Activated T-cell treated with anti-CD3 and anti-CD28 coated beads, Interleukin-2, amount 50 U/mL, for 72 hours (primary cell): Measurements from ENCODE around the gene DYRK1A. TPM values are rescaled to one million over a fixed set of nuclear protein-coding genes. Genes with fewer than 3 reads are reported as not detected.
"Not testable (repeated sequence)": the region's sequence is repeated elsewhere in the genome, so short reads cannot be mapped to it uniquely, and the experiment has no call there.

Experiments
- ATAC-seq, 2 donors: fragments of 150-1000 bp; cut with Tn5 transposase; replicated peaks in 1 of 2; 2 replicates each; pipeline ENCODE4 v1.10.0; 2021; ENCODE audit warnings: moderate library complexity in 2 of 2, mild to moderate bottlenecking in 1 of 2
- DNase-seq, 2 donors: peaks; one replicate each; pipeline ENCODE4 v3.0.0; 2021 to 2022; ENCODE audit warnings: mixed read lengths in 1 of 2
- H3K27ac Mint-ChIP-seq: one replicate; pipeline ENCODE4 v1.8.0; 2022; ENCODE audit warnings: mild to moderate bottlenecking, moderate library complexity, mixed read lengths
- H3K27me3 Mint-ChIP-seq: one replicate; pipeline ENCODE4 v1.8.0; 2022; ENCODE audit warnings: low read depth, mixed read lengths
- H3K36me3 Mint-ChIP-seq, 2 donors: one replicate each; pipeline ENCODE4 v1.8.0; 2022; ENCODE audit warnings: mixed read lengths in 2 of 2, mild to moderate bottlenecking in 1 of 2; ENCODE audit not compliant: insufficient read depth in 2 of 2
- H3K4me1 Mint-ChIP-seq: one replicate; pipeline ENCODE4 v1.8.0; 2022; ENCODE audit warnings: low read depth, mixed read lengths
- H3K4me3 Mint-ChIP-seq, 2 donors: one replicate each; pipeline ENCODE4 v1.8.0; 2022; ENCODE audit warnings: mild to moderate bottlenecking in 2 of 2, mixed read lengths in 2 of 2, moderate library complexity in 2 of 2
- H3K9me3 Mint-ChIP-seq, 2 donors: one replicate each; pipeline ENCODE4 v1.8.0; 2022; ENCODE audit warnings: mixed read lengths in 2 of 2
- total RNA-seq, 2 donors: library from RNA; stranded (reverse); gene quantifications; one replicate each; pipeline ENCODE4 v1.2.3, GENCODE V29; 2022

Gene DYRK1A
- total RNA-seq, 2 donors from 2014 or later = 82.9 to 85.0 TPM

- no peaks in the 10 kb centered on the region for H3K27me3 Mint-ChIP-seq
- ATAC-seq = no peak
- DNase-seq = no peak
- no peak overlapping the region for H3K27ac Mint-ChIP-seq
- peaks cover 23% of the 10 kb centered on the region for H3K4me1 Mint-ChIP-seq
- peaks cover 21 to 46% of the 10 kb centered on the region in 2 donors for H3K36me3 Mint-ChIP-seq
- no peak overlapping the region for H3K4me3 Mint-ChIP-seq
- H3K9me3 Mint-ChIP-seq = no peaks in the 10 kb centered on the region
Observed at GRCh38 chr21:37507716-37508115, 141.1 kb downstream of the DYRK1A start.

DNA sequence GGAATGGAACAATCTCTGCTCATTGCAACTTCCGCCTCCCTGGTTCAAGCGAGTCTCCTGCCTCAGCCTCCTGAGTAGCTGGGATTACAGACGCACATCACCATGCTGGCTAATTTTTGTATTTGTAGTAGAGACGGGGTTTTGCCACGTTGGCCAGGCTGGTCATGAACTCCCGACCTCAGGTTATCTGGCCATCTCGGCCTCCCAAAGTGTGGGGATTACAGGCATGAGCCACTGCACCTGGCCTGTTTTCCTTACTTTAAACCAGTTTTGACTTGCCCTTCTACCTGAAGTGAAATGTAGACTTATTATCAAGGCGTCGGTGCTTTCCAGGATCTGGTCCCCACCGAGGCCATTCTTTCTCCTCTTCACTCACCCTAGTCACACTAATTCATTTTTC lies 141.8 kb downstream of the DYRK1A start:
- ATAC-seq (no peak), DNase-seq (no peak)
- Mint-ChIP-seq H3K4me3 (no peak overlapping the region), H3K36me3 (peaks cover 16 to 43% of the 10 kb centered on the region in 2 donors), H3K4me1 (peaks cover 17% of the 10 kb centered on the region), H3K27me3 (no peaks in the 10 kb centered on the region), H3K9me3 (no peaks in the 10 kb centered on the region), H3K27ac (no peak overlapping the region)

- ATAC-seq = peak in 1 of 2 donors; percentile 48
- Mint-ChIP-seq H3K4me3 (no peak overlapping the region), H3K4me1 (peaks cover 5% of the 10 kb centered on the region), H3K27me3 (no peaks in the 10 kb centered on the region), H3K9me3 (no peaks in the 10 kb centered on the region), H3K27ac (peak overlapping the region; percentile 63), H3K36me3 (peaks cover 16 to 41% of the 10 kb centered on the region in 2 donors)
- DNase-seq = no peak
Observed at GRCh38 chr21:37509802-37510393, 143.3 kb downstream of the DYRK1A start.

- H3K9me3 Mint-ChIP-seq = no peaks in the 10 kb centered on the region
- no peaks in the 10 kb centered on the region for H3K27me3 Mint-ChIP-seq
- H3K4me3 Mint-ChIP-seq = no peak overlapping the region
- peaks cover 14 to 30% of the 10 kb centered on the region in 2 donors for H3K36me3 Mint-ChIP-seq
- no peak for DNase-seq
- H3K4me1 Mint-ChIP-seq = peaks cover 5% of the 10 kb centered on the region
- no peak for ATAC-seq
- peak overlapping the region; percentile 6 for H3K27ac Mint-ChIP-seq
Observed at GRCh38 chr21:37511848-37512247, 145.3 kb downstream of the DYRK1A start.

- DNase-seq = no peak
- no peak for ATAC-seq
- H3K27ac Mint-ChIP-seq = no peak overlapping the region
- peaks cover 14 to 30% of the 10 kb centered on the region in 2 donors for H3K36me3 Mint-ChIP-seq
- H3K4me3 Mint-ChIP-seq = no peak overlapping the region
- H3K4me1 Mint-ChIP-seq = peaks cover 5% of the 10 kb centered on the region
- no peaks in the 10 kb centered on the region for H3K27me3 Mint-ChIP-seq
- H3K9me3 Mint-ChIP-seq = no peaks in the 10 kb centered on the region
Observed at GRCh38 chr21:37513383-37513782, 146.8 kb downstream of the DYRK1A start.

DNA sequence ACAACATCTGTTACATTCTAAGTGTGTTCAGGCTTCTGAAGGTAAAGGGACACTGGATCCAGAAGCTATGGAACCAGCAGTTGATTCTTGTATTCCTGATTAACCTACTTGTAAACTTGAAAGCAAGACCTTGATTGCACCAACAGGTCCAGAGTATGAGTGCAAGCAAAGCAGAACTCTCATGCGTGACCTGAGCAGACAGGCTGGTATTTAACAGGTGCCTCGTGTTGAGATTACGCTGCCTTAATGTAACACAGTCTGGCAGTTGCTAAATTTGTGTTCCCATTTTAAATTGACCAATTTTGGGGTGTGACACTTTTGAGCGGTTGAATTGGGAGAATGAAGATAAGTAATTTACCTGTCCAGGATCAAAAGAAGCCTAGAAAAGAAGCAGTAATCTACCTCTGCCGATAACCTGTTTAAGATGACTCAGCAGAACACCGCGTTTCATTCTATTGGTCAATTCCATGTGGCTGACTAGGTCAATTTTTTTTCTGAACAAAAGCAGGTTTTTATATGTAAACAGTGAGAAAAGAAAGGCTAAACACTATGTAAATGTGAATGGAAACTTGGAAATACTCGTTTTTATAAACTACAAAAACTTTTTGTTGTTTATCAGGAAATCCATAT lies 147.6 kb downstream of the DYRK1A start:
- peaks cover 5% of the 10 kb centered on the region for H3K4me1 Mint-ChIP-seq
- ATAC-seq = no peak
- no peak for DNase-seq
- no peaks in the 10 kb centered on the region for H3K9me3 Mint-ChIP-seq
- peaks cover 14 to 28% of the 10 kb centered on the region in 2 donors for H3K36me3 Mint-ChIP-seq
- H3K27ac Mint-ChIP-seq = peak overlapping the region; percentile 70
- no peak overlapping the region for H3K4me3 Mint-ChIP-seq
- H3K27me3 Mint-ChIP-seq = no peaks in the 10 kb centered on the region

DNA sequence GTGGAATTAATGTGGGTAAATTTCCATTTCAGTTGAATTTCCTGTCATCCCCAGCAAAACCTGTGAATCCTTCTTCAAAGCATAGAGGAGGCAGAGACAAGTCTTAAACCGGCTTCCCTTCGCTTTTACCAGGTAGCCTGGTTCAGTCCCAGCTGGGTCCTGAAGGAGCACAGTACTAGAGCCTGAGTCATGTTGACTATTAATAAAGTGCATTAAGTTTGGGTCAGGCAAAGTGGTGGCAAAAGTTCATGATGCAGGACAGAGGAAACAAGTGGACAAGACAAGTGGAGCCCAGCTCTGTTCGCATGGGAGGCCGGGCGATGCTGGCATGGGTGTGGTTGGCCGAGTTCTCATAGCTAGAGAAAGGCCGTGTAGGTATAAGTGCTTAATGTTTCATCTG lies 150.4 kb downstream of the DYRK1A start:
- no peak for DNase-seq
- no peaks in the 10 kb centered on the region for H3K4me1 Mint-ChIP-seq
- peaks cover 5 to 10% of the 10 kb centered on the region in 2 donors for H3K36me3 Mint-ChIP-seq
- peak overlapping the region; percentile 44 for H3K27ac Mint-ChIP-seq
- H3K4me3 Mint-ChIP-seq = no peak overlapping the region
- ATAC-seq = no peak
- no peaks in the 10 kb centered on the region for H3K9me3 Mint-ChIP-seq
- no peaks in the 10 kb centered on the region for H3K27me3 Mint-ChIP-seq

DNA sequence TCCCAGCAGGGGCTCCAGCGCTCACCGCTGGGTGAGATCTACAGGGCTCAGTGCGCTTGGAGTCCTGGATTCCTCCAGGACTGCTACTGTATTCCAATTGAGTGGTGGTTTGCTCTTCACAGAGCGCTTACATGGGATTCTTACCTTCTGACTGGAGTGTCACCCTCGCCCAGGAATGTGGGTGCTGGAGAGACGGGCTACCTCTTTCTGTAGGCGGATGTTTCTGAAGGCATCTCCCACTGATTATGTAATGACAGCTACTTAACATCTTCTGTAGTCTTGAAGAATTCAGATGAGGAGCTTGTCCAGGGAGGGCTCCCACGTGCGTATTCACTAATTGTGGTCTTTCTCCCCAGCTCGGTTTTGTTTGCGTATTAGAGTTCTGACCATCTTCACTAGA lies 154.2 kb downstream of the DYRK1A start:
- Mint-ChIP-seq H3K27ac (no peak overlapping the region), H3K36me3 (no peaks in the 10 kb centered on the region), H3K27me3 (no peaks in the 10 kb centered on the region), H3K4me3 (no peak overlapping the region), H3K9me3 (no peaks in the 10 kb centered on the region), H3K4me1 (no peaks in the 10 kb centered on the region)
- ATAC-seq = no peak
- DNase-seq = no peak

- ATAC-seq (no peak), DNase-seq (no peak)
- no peaks in the 10 kb centered on the region for H3K36me3 Mint-ChIP-seq
- no peaks in the 10 kb centered on the region for H3K27me3 Mint-ChIP-seq
- no peaks in the 10 kb centered on the region for H3K9me3 Mint-ChIP-seq
- no peak overlapping the region for H3K4me3 Mint-ChIP-seq
- H3K4me1 Mint-ChIP-seq = no peaks in the 10 kb centered on the region
- no peak overlapping the region for H3K27ac Mint-ChIP-seq
Observed at GRCh38 chr21:37521658-37522057, 155.1 kb downstream of the DYRK1A start.

DNA sequence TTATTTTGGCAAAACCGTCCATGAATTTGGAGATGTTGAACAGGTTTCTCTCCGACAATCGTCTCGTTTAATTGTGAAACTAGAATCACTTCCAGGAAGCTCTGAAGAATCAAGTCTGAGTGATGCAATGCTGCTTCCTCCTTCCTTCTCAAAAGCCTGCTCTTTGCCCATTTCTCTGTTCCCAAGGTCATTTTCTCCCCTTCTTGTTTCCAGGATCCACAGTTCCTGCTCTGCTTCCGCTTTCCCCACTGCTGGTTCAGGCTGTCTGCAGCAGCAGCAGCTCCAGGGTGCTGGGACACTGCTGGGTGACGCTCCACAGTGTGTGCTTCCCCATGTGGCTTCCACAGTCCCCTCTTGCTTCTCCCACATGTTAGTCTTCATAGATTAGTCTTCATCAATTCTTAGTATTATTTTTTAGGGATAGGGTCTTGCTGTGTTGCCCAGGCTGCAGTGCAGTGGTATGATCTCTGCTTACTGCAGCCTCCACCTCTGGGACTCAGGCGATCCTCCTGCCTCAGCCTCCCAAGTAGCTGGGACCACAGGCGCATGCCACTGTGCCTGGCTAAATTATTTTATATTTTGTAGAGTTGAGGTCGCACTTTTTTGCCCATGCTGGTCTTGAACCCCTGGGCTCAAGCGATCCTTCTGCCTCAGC lies 156.2 kb downstream of the DYRK1A start:
- no peak for ATAC-seq
- no peaks in the 10 kb centered on the region for H3K27me3 Mint-ChIP-seq
- H3K4me3 Mint-ChIP-seq = no peak overlapping the region
- no peaks in the 10 kb centered on the region for H3K9me3 Mint-ChIP-seq
- H3K36me3 Mint-ChIP-seq = no peaks in the 10 kb centered on the region
- no peak for DNase-seq
- H3K4me1 Mint-ChIP-seq = no peaks in the 10 kb centered on the region
- H3K27ac Mint-ChIP-seq = peak overlapping the region; percentile 3

GRCh38 chr21:37524944-37525343 lies 158.4 kb downstream of the DYRK1A start:
- not testable (repeated sequence) for H3K4me1 Mint-ChIP-seq, ATAC-seq, H3K4me3 Mint-ChIP-seq, H3K36me3 Mint-ChIP-seq, H3K9me3 Mint-ChIP-seq, DNase-seq, H3K27me3 Mint-ChIP-seq
- H3K27ac Mint-ChIP-seq = peak overlapping the region; percentile 78

DNA sequence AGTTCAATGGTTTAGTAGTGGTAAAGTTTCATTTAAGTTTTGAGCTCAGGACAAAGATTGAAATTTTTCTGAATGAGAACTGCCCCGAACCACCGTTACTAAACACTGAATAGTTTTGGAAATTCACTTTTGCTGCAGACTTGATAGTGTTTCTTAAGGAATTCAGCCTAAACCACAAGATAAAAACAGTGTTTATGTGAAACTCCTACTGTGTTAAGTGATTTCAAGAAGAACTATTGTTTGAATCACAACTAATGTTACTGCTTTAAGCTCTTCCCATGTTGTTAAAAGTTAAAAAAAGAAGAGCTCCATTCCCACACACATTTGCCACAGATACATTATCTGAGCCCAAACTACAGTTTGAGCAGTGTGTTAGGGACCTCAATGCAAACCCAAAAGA lies 159.2 kb downstream of the DYRK1A start:
- no peaks in the 10 kb centered on the region for H3K4me1 Mint-ChIP-seq
- peaks cover 16% of the 10 kb centered on the region for H3K27me3 Mint-ChIP-seq
- no peaks in the 10 kb centered on the region for H3K36me3 Mint-ChIP-seq
- H3K27ac Mint-ChIP-seq = no peak overlapping the region
- no peaks in the 10 kb centered on the region for H3K9me3 Mint-ChIP-seq
- no peak overlapping the region for H3K4me3 Mint-ChIP-seq
- no peak for ATAC-seq
- no peak for DNase-seq

DNA sequence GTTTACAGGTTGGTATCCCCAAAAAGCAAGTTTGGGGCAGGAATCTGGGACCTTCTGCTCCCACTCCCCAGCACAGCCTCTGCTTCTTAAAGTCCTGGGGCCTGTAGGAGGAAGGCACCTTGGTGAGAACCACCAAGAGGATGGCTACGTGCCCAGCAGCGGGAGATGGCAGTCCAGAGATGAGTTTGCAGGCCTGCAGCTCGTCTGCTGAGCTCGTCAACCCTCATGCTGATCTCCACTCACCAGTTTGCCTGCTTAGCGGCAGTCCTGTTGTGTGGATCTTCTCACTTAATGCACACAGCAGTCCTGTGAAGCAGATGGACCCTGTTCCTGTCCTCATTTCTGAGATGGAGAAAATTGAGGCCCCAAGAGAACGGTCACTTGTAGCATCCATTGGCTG lies 160.5 kb downstream of the DYRK1A start:
- Mint-ChIP-seq H3K4me1 (no peaks in the 10 kb centered on the region), H3K4me3 (no peak overlapping the region), H3K27ac (no peak overlapping the region), H3K9me3 (no peaks in the 10 kb centered on the region), H3K27me3 (peaks cover 24% of the 10 kb centered on the region), H3K36me3 (no peaks in the 10 kb centered on the region)
- ATAC-seq (no peak), DNase-seq (no peak)
